ENCODE results near the gene RNMT. TPM values are rescaled to one million over a fixed set of nuclear protein-coding genes. Genes with fewer than 3 reads are reported as not detected.

RNMT gene
- total RNA-seq, 1 donor from 2014 or later, result 34.3 TPM

- no peak overlapping the region for H3K27ac Mint-ChIP-seq (ENCODE audit: unreplicated experiment)
Measured at GRCh38 chr18:13758622-13759021, 32.1 kb downstream of the RNMT start.

GRCh38 chr18:13760047-13760446, 33.6 kb downstream of the RNMT start:
- Mint-ChIP-seq H3K4me1 (ENCODE audit: unreplicated experiment) (no peaks in the 10 kb centered on the region), H3K36me3 (ENCODE audit: unreplicated experiment) (peaks cover 59% of the 10 kb centered on the region), H3K27me3 (ENCODE audit: unreplicated experiment) (no peaks in the 10 kb centered on the region), H3K4me3 (ENCODE audit: unreplicated experiment) (no peak overlapping the region), H3K9me3 (ENCODE audit: unreplicated experiment) (peaks cover 23% of the 10 kb centered on the region), H3K27ac (ENCODE audit: unreplicated experiment) (no peak overlapping the region)
- no peak for TF ChIP-seq CTCF (IDR thresholded peaks at IDR 0.05)
- no peak for DNase-seq (ENCODE audit: extremely low spot score, unreplicated experiment)

More at GRCh38 chr18:13758622-13759021, 32.1 kb downstream of the RNMT start:
- H3K36me3 Mint-ChIP-seq (ENCODE audit: unreplicated experiment), result peaks cover 59% of the 10 kb centered on the region
- no peak overlapping the region for H3K4me3 Mint-ChIP-seq (ENCODE audit: unreplicated experiment)
- no peaks in the 10 kb centered on the region for H3K27me3 Mint-ChIP-seq (ENCODE audit: unreplicated experiment)
- H3K9me3 Mint-ChIP-seq (ENCODE audit: unreplicated experiment), result peaks cover 11% of the 10 kb centered on the region
- H3K4me1 Mint-ChIP-seq (ENCODE audit: unreplicated experiment), result no peaks in the 10 kb centered on the region
- no peak for DNase-seq (ENCODE audit: extremely low spot score, unreplicated experiment)
- no peak for TF ChIP-seq CTCF (IDR thresholded peaks at IDR 0.05)

GRCh38 chr18:13762690-13763439, 36.4 kb downstream of the RNMT start:
- Mint-ChIP-seq H3K9me3 (ENCODE audit: unreplicated experiment) (peaks cover 31% of the 10 kb centered on the region), H3K4me1 (ENCODE audit: unreplicated experiment) (no peaks in the 10 kb centered on the region), H3K4me3 (ENCODE audit: unreplicated experiment) (no peak overlapping the region), H3K27me3 (ENCODE audit: unreplicated experiment) (no peaks in the 10 kb centered on the region), H3K36me3 (ENCODE audit: unreplicated experiment) (peaks cover 35% of the 10 kb centered on the region), H3K27ac (ENCODE audit: unreplicated experiment) (no peak overlapping the region)
- DNase-seq (ENCODE audit: extremely low spot score, unreplicated experiment), result no peak
- TF ChIP-seq CTCF (IDR thresholded peaks at IDR 0.05), result no peak

- Mint-ChIP-seq H3K9me3 (ENCODE audit: unreplicated experiment) (peaks cover 6% of the 10 kb centered on the region), H3K27me3 (ENCODE audit: unreplicated experiment) (peaks cover 3% of the 10 kb centered on the region), H3K27ac (ENCODE audit: unreplicated experiment) (no peak overlapping the region), H3K4me1 (ENCODE audit: unreplicated experiment) (no peaks in the 10 kb centered on the region), H3K36me3 (ENCODE audit: unreplicated experiment) (no peaks in the 10 kb centered on the region), H3K4me3 (ENCODE audit: unreplicated experiment) (no peak overlapping the region)
- TF ChIP-seq CTCF (IDR thresholded peaks at IDR 0.05), result no peak
- DNase-seq (ENCODE audit: extremely low spot score, unreplicated experiment), result no peak
Measured at GRCh38 chr18:13775058-13775457, 48.6 kb downstream of the RNMT start.

- Mint-ChIP-seq H3K9me3 (ENCODE audit: unreplicated experiment) (no peaks in the 10 kb centered on the region), H3K27me3 (ENCODE audit: unreplicated experiment) (peaks cover 3% of the 10 kb centered on the region), H3K4me3 (ENCODE audit: unreplicated experiment) (no peak overlapping the region), H3K27ac (ENCODE audit: unreplicated experiment) (no peak overlapping the region), H3K36me3 (ENCODE audit: unreplicated experiment) (no peaks in the 10 kb centered on the region), H3K4me1 (ENCODE audit: unreplicated experiment) (no peaks in the 10 kb centered on the region)
- no peak for TF ChIP-seq CTCF (IDR thresholded peaks at IDR 0.05)
- no peak for DNase-seq (ENCODE audit: extremely low spot score, unreplicated experiment)
Measured at GRCh38 chr18:13791181-13791580, 64.7 kb downstream of the RNMT start.
